SJSA1 (cell line): ENCODE data around the gene IFT43. TPM values are rescaled to one million over a fixed set of nuclear protein-coding genes. Genes with fewer than 3 reads are reported as not detected.

Source experiments
- DNase-seq, 2 experiments: peaks; one replicate each; pipeline ENCODE4 v3.0.0-alpha.2; 2015 to 2020; ENCODE audit warnings: low spot score in 2 of 2, low read depth in 1 of 2
- H3K27ac ChIP-seq: fragments of 250-450 bp; sonication (Bioruptor Pico); 2 replicates; pipeline ENCODE4 v1.5.1; 2020; ENCODE audit warnings: mild to moderate bottlenecking, moderate library complexity
- H3K27me3 ChIP-seq: fragments of 250-450 bp; sonication (Bioruptor Pico); replicated peaks from 2 replicates; pipeline ENCODE4 v1.5.1; 2020; ENCODE audit warnings: mild to moderate bottlenecking, moderate library complexity
- H3K36me3 ChIP-seq: fragments of 250-450 bp; sonication (Bioruptor Pico); 2 replicates; pipeline ENCODE4 v1.5.1; 2020; ENCODE audit warnings: mild to moderate bottlenecking
- H3K4me1 ChIP-seq: fragments of 250-450 bp; sonication (Bioruptor Pico); replicated peaks from 2 replicates; pipeline ENCODE4 v1.6.1; 2021; ENCODE audit warnings: mild to moderate bottlenecking
- H3K4me3 ChIP-seq: fragments of 250-450 bp; sonication (Bioruptor Pico); 2 replicates; pipeline ENCODE4 v1.5.1; 2020; ENCODE audit warnings: mild to moderate bottlenecking
- H3K9me3 ChIP-seq: fragments of 250-450 bp; sonication (Bioruptor Pico); replicated peaks from 2 replicates; pipeline ENCODE4 v1.5.1; 2020; ENCODE audit warnings: mild to moderate bottlenecking
- total RNA-seq: library from RNA; depleted of rRNA; stranded (reverse); fragments of >200 nt; shearing (Covaris generic); gene quantifications from 2 replicates; pipeline ENCODE4 v1.2.3, GENCODE V29; 2014

IFT43 gene
- total RNA-seq, 1 experiment from 2014 or later: 20.5 TPM

GRCh38 chr14:76101391-76102379 is 116.1 kb downstream of the IFT43 start:
- Histone ChIP-seq H3K9me3 (no peaks in the 10 kb centered on the region), H3K36me3 (no peaks in the 10 kb centered on the region), H3K4me3 (no peak overlapping the region), H3K27me3 (0 out of 2 replicates have a peak, but pooled peaks cover 3% of the 10 kb centered on the region), H3K4me1 (no peaks in the 10 kb centered on the region), H3K27ac (no peak overlapping the region)
- no peak for DNase-seq

GRCh38 chr14:76104802-76105355 is 119.3 kb downstream of the IFT43 start:
- no peak for DNase-seq
- Histone ChIP-seq H3K27me3 (no peaks in the 10 kb centered on the region), H3K4me1 (no peaks in the 10 kb centered on the region), H3K4me3 (no peak overlapping the region), H3K9me3 (no peaks in the 10 kb centered on the region), H3K36me3 (no peaks in the 10 kb centered on the region), H3K27ac (no peak overlapping the region)

GRCh38 chr14:76106188-76106587 is 120.6 kb downstream of the IFT43 start:
- no peak for DNase-seq
- no peak overlapping the region for H3K27ac ChIP-seq
- no peak overlapping the region for H3K4me3 ChIP-seq
- H3K9me3 ChIP-seq: no peaks in the 10 kb centered on the region
- no peaks in the 10 kb centered on the region for H3K27me3 ChIP-seq
- H3K4me1 ChIP-seq: no peaks in the 10 kb centered on the region
- no peaks in the 10 kb centered on the region for H3K36me3 ChIP-seq

- Histone ChIP-seq H3K27me3 (no peaks in the 10 kb centered on the region), H3K27ac (no peak overlapping the region), H3K4me1 (no peaks in the 10 kb centered on the region), H3K4me3 (no peak overlapping the region), H3K9me3 (no peaks in the 10 kb centered on the region), H3K36me3 (no peaks in the 10 kb centered on the region)
- DNase-seq: no peak
These were observed 123.7 kb downstream of the IFT43 start for GRCh38 chr14:76109087-76109880.

- Histone ChIP-seq H3K9me3 (no peaks in the 10 kb centered on the region), H3K27me3 (no peaks in the 10 kb centered on the region), H3K36me3 (no peaks in the 10 kb centered on the region), H3K4me3 (no peak overlapping the region), H3K4me1 (no peaks in the 10 kb centered on the region), H3K27ac (no peak overlapping the region)
- DNase-seq: no peak
These were observed 127.5 kb downstream of the IFT43 start for GRCh38 chr14:76112889-76113624.

- no peak for DNase-seq
- H3K9me3 ChIP-seq: no peaks in the 10 kb centered on the region
- H3K4me1 ChIP-seq: no peaks in the 10 kb centered on the region
- no peaks in the 10 kb centered on the region for H3K27me3 ChIP-seq
- H3K4me3 ChIP-seq: no peak overlapping the region
- no peak overlapping the region for H3K27ac ChIP-seq
- no peaks in the 10 kb centered on the region for H3K36me3 ChIP-seq
These were observed 128.1 kb downstream of the IFT43 start for GRCh38 chr14:76113691-76114090.

GRCh38 chr14:76115010-76115422 is 129.5 kb downstream of the IFT43 start:
- Histone ChIP-seq H3K27me3 (no peaks in the 10 kb centered on the region), H3K4me3 (no peak overlapping the region), H3K9me3 (no peaks in the 10 kb centered on the region), H3K36me3 (no peaks in the 10 kb centered on the region), H3K4me1 (no peaks in the 10 kb centered on the region), H3K27ac (no peak overlapping the region)
- no peak for DNase-seq

- no peak overlapping the region for H3K4me3 ChIP-seq
- DNase-seq: no peak
These were observed 132.4 kb downstream of the IFT43 start for GRCh38 chr14:76117789-76118484.

GRCh38 chr14:76118594-76118993 is 133.0 kb downstream of the IFT43 start:
- H3K4me3 ChIP-seq: no peak overlapping the region
- H3K4me1 ChIP-seq: no peaks in the 10 kb centered on the region
- DNase-seq: no peak
- H3K27ac ChIP-seq: no peak overlapping the region
- H3K9me3 ChIP-seq: no peaks in the 10 kb centered on the region
- no peaks in the 10 kb centered on the region for H3K27me3 ChIP-seq
- no peaks in the 10 kb centered on the region for H3K36me3 ChIP-seq

More at GRCh38 chr14:76117789-76118484, 132.4 kb downstream of the IFT43 start:
- no peak overlapping the region for H3K27ac ChIP-seq
- no peaks in the 10 kb centered on the region for H3K36me3 ChIP-seq
- no peaks in the 10 kb centered on the region for H3K27me3 ChIP-seq
- H3K4me1 ChIP-seq: no peaks in the 10 kb centered on the region
- no peaks in the 10 kb centered on the region for H3K9me3 ChIP-seq

GRCh38 chr14:76121089-76121748 is 135.7 kb downstream of the IFT43 start:
- Histone ChIP-seq H3K9me3 (no peaks in the 10 kb centered on the region), H3K4me3 (no peak overlapping the region), H3K27ac (no peak overlapping the region), H3K36me3 (no peaks in the 10 kb centered on the region), H3K4me1 (no peaks in the 10 kb centered on the region), H3K27me3 (no peaks in the 10 kb centered on the region)
- DNase-seq: no peak

GRCh38 chr14:76123426-76124225 is 138.1 kb downstream of the IFT43 start:
- Histone ChIP-seq H3K4me3 (no peak overlapping the region), H3K36me3 (no peaks in the 10 kb centered on the region), H3K27ac (no peak overlapping the region), H3K27me3 (no peaks in the 10 kb centered on the region), H3K9me3 (no peaks in the 10 kb centered on the region), H3K4me1 (no peaks in the 10 kb centered on the region)
- DNase-seq: no peak

GRCh38 chr14:76125511-76125910 is 139.9 kb downstream of the IFT43 start:
- Histone ChIP-seq H3K27ac (no peak overlapping the region), H3K9me3 (no peaks in the 10 kb centered on the region), H3K4me1 (no peaks in the 10 kb centered on the region), H3K27me3 (no peaks in the 10 kb centered on the region), H3K36me3 (no peaks in the 10 kb centered on the region), H3K4me3 (no peak overlapping the region)
- no peak for DNase-seq
